ENCODE data around the gene VEPH1. TPM values are rescaled to one million over a fixed set of nuclear protein-coding genes. Genes with fewer than 3 reads are reported as not detected.
A peak's percentile ranks its signal among the peaks of the same experiment; 100 is the strongest.
"Not testable (repeated sequence)": the region's sequence is repeated elsewhere in the genome, so short reads cannot be mapped to it uniquely, and the experiment has no call there.

The VEPH1 gene
- total RNA-seq, 1 donor from 2014 or later, result 68.7 TPM

GRCh38 chr3:157355276-157355675 is 147.9 kb downstream of the VEPH1 start:
- no peak for DNase-seq (ENCODE audit: extremely low read depth, low read depth, low spot score)

- DNase-seq (ENCODE audit: extremely low read depth, low read depth, low spot score), result no peak
These were observed 148.5 kb downstream of the VEPH1 start for GRCh38 chr3:157354722-157355121.

GRCh38 chr3:157354254-157354653 is 149.0 kb downstream of the VEPH1 start:
- no peak for DNase-seq (ENCODE audit: extremely low read depth, low read depth, low spot score)

- DNase-seq (ENCODE audit: extremely low read depth, low read depth, low spot score), result no peak
These were observed 149.6 kb downstream of the VEPH1 start for GRCh38 chr3:157353652-157354051.

GRCh38 chr3:157351981-157352380 is 151.2 kb downstream of the VEPH1 start:
- DNase-seq (ENCODE audit: extremely low read depth, low read depth, low spot score), result no peak

GRCh38 chr3:157350651-157351050 is 152.6 kb downstream of the VEPH1 start:
- DNase-seq (ENCODE audit: extremely low read depth, low read depth, low spot score), result not testable (repeated sequence)

- DNase-seq (ENCODE audit: extremely low read depth, low read depth, low spot score), result not testable (repeated sequence)
These were observed 154.7 kb downstream of the VEPH1 start for GRCh38 chr3:157348304-157349075.

GRCh38 chr3:157347577-157348303 is 155.5 kb downstream of the VEPH1 start:
- DNase-seq (ENCODE audit: extremely low read depth, low read depth, low spot score), result no peak

- no peak for DNase-seq (ENCODE audit: extremely low read depth, low read depth, low spot score)
These were observed 166.8 kb downstream of the VEPH1 start for GRCh38 chr3:157336252-157337009.

GRCh38 chr3:157335233-157336076 is 167.8 kb downstream of the VEPH1 start:
- peak; percentile 92 for DNase-seq (ENCODE audit: extremely low read depth, low read depth, low spot score)

GRCh38 chr3:157333551-157333991 is 169.6 kb downstream of the VEPH1 start:
- DNase-seq (ENCODE audit: extremely low read depth, low read depth, low spot score), result no peak

- DNase-seq (ENCODE audit: extremely low read depth, low read depth, low spot score), result no peak
These were observed 173.0 kb downstream of the VEPH1 start for GRCh38 chr3:157330206-157330605.

GRCh38 chr3:157329551-157329950 is 173.7 kb downstream of the VEPH1 start:
- DNase-seq (ENCODE audit: extremely low read depth, low read depth, low spot score), result no peak

- no peak for DNase-seq (ENCODE audit: extremely low read depth, low read depth, low spot score)
These were observed 175.4 kb downstream of the VEPH1 start for GRCh38 chr3:157327837-157328236.

- DNase-seq (ENCODE audit: extremely low read depth, low read depth, low spot score), result no peak
These were observed 176.2 kb downstream of the VEPH1 start for GRCh38 chr3:157327018-157327417.

GRCh38 chr3:157324869-157325268 is 178.3 kb downstream of the VEPH1 start:
- DNase-seq (ENCODE audit: extremely low read depth, low read depth, low spot score), result not testable (repeated sequence)

- DNase-seq (ENCODE audit: extremely low read depth, low read depth, low spot score), result no peak
These were observed 179.9 kb downstream of the VEPH1 start for GRCh38 chr3:157323360-157323759.

- no peak for DNase-seq (ENCODE audit: extremely low read depth, low read depth, low spot score)
These were observed 183.5 kb downstream of the VEPH1 start for GRCh38 chr3:157319672-157320071.

- DNase-seq (ENCODE audit: extremely low read depth, low read depth, low spot score), result no peak
These were observed 184.5 kb downstream of the VEPH1 start for GRCh38 chr3:157318639-157319288.

GRCh38 chr3:157317895-157318294 is 185.3 kb downstream of the VEPH1 start:
- no peak for DNase-seq (ENCODE audit: extremely low read depth, low read depth, low spot score)

Data from glomerular endothelial cell (primary cell).